HG02884 (cell line): ENCODE data around the gene ZNF117.
"Not testable (repeated sequence)": the region's sequence is repeated elsewhere in the genome, so short reads cannot be mapped to it uniquely, and the experiment has no call there.

Source experiments
- ATAC-seq: cut with Tn5 transposase; IDR thresholded peaks from one replicate; pipeline ENCODE4 v1.9.1; 2021; ENCODE audit warnings: mild to moderate bottlenecking, moderate library complexity; ENCODE audit not compliant: unreplicated experiment

Gene ZNF117

GRCh38 chr7:64990936-64991335 lies at the start of gene ZNF117:
ZNF117 (minus strand) TSS chr7:64991036.
- no peak for ATAC-seq

GRCh38 chr7:65038767-65039166 lies 47.9 kb upstream of the ZNF117 start:
- ATAC-seq = not testable (repeated sequence)

GRCh38 chr7:65037740-65038688 lies 47.2 kb upstream of the ZNF117 start:
- peak; percentile 72 for ATAC-seq

GRCh38 chr7:65036526-65036925 lies 45.7 kb upstream of the ZNF117 start:
- ATAC-seq = not testable (repeated sequence)

GRCh38 chr7:65035469-65035868 lies 44.6 kb upstream of the ZNF117 start:
- ATAC-seq = not testable (repeated sequence)

GRCh38 chr7:65034120-65034782 lies 43.4 kb upstream of the ZNF117 start:
- not testable (repeated sequence) for ATAC-seq

- ATAC-seq = not testable (repeated sequence)
These were observed 42.6 kb upstream of the ZNF117 start for GRCh38 chr7:65033391-65033790.

- ATAC-seq = not testable (repeated sequence)
These were observed 34.2 kb upstream of the ZNF117 start for GRCh38 chr7:65025023-65025422.

GRCh38 chr7:65020978-65021377 lies 30.1 kb upstream of the ZNF117 start:
- ATAC-seq = not testable (repeated sequence)

GRCh38 chr7:65009881-65010280 lies 19.0 kb upstream of the ZNF117 start:
- ATAC-seq = not testable (repeated sequence)

- ATAC-seq = not testable (repeated sequence)
These were observed 18.6 kb upstream of the ZNF117 start for GRCh38 chr7:65009394-65009793.

- ATAC-seq = not testable (repeated sequence)
These were observed 16.2 kb upstream of the ZNF117 start for GRCh38 chr7:65007036-65007435.

- ATAC-seq = peak; percentile 100
These were observed 15.5 kb upstream of the ZNF117 start, which contains the start of gene ERV3-1 for GRCh38 chr7:65006094-65006992. ERV3-1 (minus strand) TSS chr7:65006687; CDS start chr7:64993026, 13,661 bp downstream.

GRCh38 chr7:65004575-65004974 lies 13.7 kb upstream of the ZNF117 start:
- no peak for ATAC-seq

- no peak for ATAC-seq
These were observed 12.2 kb upstream of the ZNF117 start for GRCh38 chr7:65002972-65003585.

- no peak for ATAC-seq
These were observed 10.5 kb upstream of the ZNF117 start for GRCh38 chr7:65001291-65001814.

- ATAC-seq = peak; percentile 57
These were observed 8.5 kb upstream of the ZNF117 start for GRCh38 chr7:64999165-65000004.

GRCh38 chr7:64998865-64999164 lies 8.0 kb upstream of the ZNF117 start:
- ATAC-seq = no peak

GRCh38 chr7:64997927-64998391 lies 7.1 kb upstream of the ZNF117 start:
- no peak for ATAC-seq
